IPS-15b (cell line): Measurements from ENCODE around the gene KDM5C.
"Not testable (repeated sequence)": the region's sequence is repeated elsewhere in the genome, so short reads cannot be mapped to it uniquely, and the experiment has no call there.

Source experiments
- H3K27me3 ChIP-seq: one replicate; pipeline ENCODE4 v1.6.1; 2013; ENCODE audit warnings: low read length; ENCODE audit not compliant: control insufficient read depth, insufficient read depth
- H3K36me3 ChIP-seq: one replicate; pipeline ENCODE4 v1.6.1; 2013; ENCODE audit warnings: low read length; ENCODE audit not compliant: control insufficient read depth, insufficient read depth
- H3K4me1 ChIP-seq: one replicate; pipeline ENCODE4 v1.6.1; 2013; ENCODE audit warnings: mild to moderate bottlenecking, low read length; ENCODE audit not compliant: control insufficient read depth, insufficient read depth
- H3K4me3 ChIP-seq: one replicate; pipeline ENCODE4 v1.5.1; 2013; ENCODE audit warnings: low read depth, low read length
- H3K9ac ChIP-seq: one replicate; pipeline ENCODE4 v1.6.1; 2013; ENCODE audit warnings: low read depth, mild to moderate bottlenecking, low read length
- H3K9me3 ChIP-seq: one replicate; pipeline ENCODE4 v1.6.1; 2013; ENCODE audit warnings: mild to moderate bottlenecking, low read length; ENCODE audit not compliant: control insufficient read depth, insufficient read depth

The KDM5C gene

GRCh38 chrX:53171356-53171755 lies 53.7 kb downstream of the KDM5C start:
- Histone ChIP-seq H3K36me3 (no peaks in the 10 kb centered on the region), H3K4me1 (no peaks in the 10 kb centered on the region), H3K9ac (no peak overlapping the region), H3K9me3 (no peaks in the 10 kb centered on the region), H3K27me3 (no peaks in the 10 kb centered on the region), H3K4me3 (no peak overlapping the region)

GRCh38 chrX:53166103-53166502 lies 58.9 kb downstream of the KDM5C start:
- Histone ChIP-seq H3K36me3 (no peaks in the 10 kb centered on the region), H3K4me3 (no peak overlapping the region), H3K9me3 (no peaks in the 10 kb centered on the region), H3K9ac (no peak overlapping the region), H3K4me1 (peaks cover 2% of the 10 kb centered on the region), H3K27me3 (no peaks in the 10 kb centered on the region)

- not testable (repeated sequence) for H3K9me3 ChIP-seq, H3K4me3 ChIP-seq, H3K9ac ChIP-seq
These were observed 60.4 kb downstream of the KDM5C start for GRCh38 chrX:53164566-53164965.

GRCh38 chrX:53163436-53163835 lies 61.6 kb downstream of the KDM5C start:
- Histone ChIP-seq H3K9me3 (no peaks in the 10 kb centered on the region), H3K4me1 (peaks cover 2% of the 10 kb centered on the region), H3K27me3 (no peaks in the 10 kb centered on the region), H3K4me3 (no peak overlapping the region), H3K9ac (no peak overlapping the region), H3K36me3 (no peaks in the 10 kb centered on the region)

More at GRCh38 chrX:53164566-53164965, 60.4 kb downstream of the KDM5C start:
- H3K4me1 ChIP-seq, H3K36me3 ChIP-seq, H3K27me3 ChIP-seq: not testable (repeated sequence)

GRCh38 chrX:53160297-53160983 lies 64.6 kb downstream of the KDM5C start:
- H3K9me3 ChIP-seq = no peaks in the 10 kb centered on the region
- no peaks in the 10 kb centered on the region for H3K27me3 ChIP-seq
- H3K36me3 ChIP-seq = no peaks in the 10 kb centered on the region
- no peak overlapping the region for H3K9ac ChIP-seq
- H3K4me1 ChIP-seq = peaks cover 2% of the 10 kb centered on the region
- H3K4me3 ChIP-seq = no peak overlapping the region

- no peaks in the 10 kb centered on the region for H3K36me3 ChIP-seq
- H3K9me3 ChIP-seq = no peaks in the 10 kb centered on the region
- H3K9ac ChIP-seq = no peak overlapping the region
- peaks cover 2% of the 10 kb centered on the region for H3K4me1 ChIP-seq
- H3K27me3 ChIP-seq = no peaks in the 10 kb centered on the region
- no peak overlapping the region for H3K4me3 ChIP-seq
These were observed 65.8 kb downstream of the KDM5C start for GRCh38 chrX:53159184-53159583.

- H3K9me3 ChIP-seq = peaks cover 9% of the 10 kb centered on the region
- H3K27me3 ChIP-seq = no peaks in the 10 kb centered on the region
- no peak overlapping the region for H3K4me3 ChIP-seq
- H3K36me3 ChIP-seq = no peaks in the 10 kb centered on the region
- no peaks in the 10 kb centered on the region for H3K4me1 ChIP-seq
- no peak overlapping the region for H3K9ac ChIP-seq
These were observed 68.8 kb downstream of the KDM5C start for GRCh38 chrX:53156207-53156596.

- H3K36me3 ChIP-seq = no peaks in the 10 kb centered on the region
- H3K9me3 ChIP-seq = peaks cover 9% of the 10 kb centered on the region
- H3K4me1 ChIP-seq = no peaks in the 10 kb centered on the region
- H3K4me3 ChIP-seq = no peak overlapping the region
- H3K27me3 ChIP-seq = no peaks in the 10 kb centered on the region
- no peak overlapping the region for H3K9ac ChIP-seq
These were observed 69.3 kb downstream of the KDM5C start for GRCh38 chrX:53155512-53156206.

GRCh38 chrX:53153581-53153980 lies 71.4 kb downstream of the KDM5C start:
- H3K27me3 ChIP-seq = no peaks in the 10 kb centered on the region
- H3K9ac ChIP-seq = no peak overlapping the region

More at GRCh38 chrX:53153581-53153980, 71.4 kb downstream of the KDM5C start:
- Histone ChIP-seq H3K4me3 (no peak overlapping the region), H3K4me1 (no peaks in the 10 kb centered on the region), H3K9me3 (peaks cover 9% of the 10 kb centered on the region), H3K36me3 (no peaks in the 10 kb centered on the region)
